OCI-LY7 (cell line): ENCODE measurements around the gene ACSM5. TPM values are rescaled to one million over a fixed set of nuclear protein-coding genes. Genes with fewer than 3 reads are reported as not detected.
"Not testable (repeated sequence)": the region's sequence is repeated elsewhere in the genome, so short reads cannot be mapped to it uniquely, and the experiment has no call there.

Source experiments
- BruUV-seq: library from RNA; stranded (reverse); fragments of 400-500 nt; replicated peaks from 2 replicates; lab custom pipeline; 2021; lab: Mats Ljungman, UMichigan
- CTCF ChIA-PET: fragments of 300-600 bp; sonication (Branson Sonifier 250); formaldehyde crosslinking; loops from one replicate; lab custom pipeline; 2022; ENCODE audit warnings: antibody characterized with exemption; ENCODE audit not compliant: unreplicated experiment; lab: Charles Lee
- POLR2A ChIA-PET: fragments of 300-600 bp; sonication (Branson Sonifier 250); formaldehyde crosslinking; loops from one replicate; lab custom pipeline; 2022; ENCODE audit warnings: antibody characterized with exemption; lab: Charles Lee
- DNase-seq: peaks from one replicate; pipeline ENCODE4 v3.0.0-alpha.2; 2015; ENCODE audit warnings: low spot score
- H2AFZ ChIP-seq: fragments of 200-600 bp; sonication (generic), shearing (Covaris generic); 2 replicates; pipeline ENCODE4 v1.6.1; 2014; ENCODE audit warnings: mild to moderate bottlenecking, antibody characterized with exemption, low read length, moderate library complexity
- H3K27ac ChIP-seq: fragments of 200-600 bp; sonication (generic); 2 replicates; pipeline ENCODE4 v1.5.1; 2014; ENCODE audit warnings: mixed run types, low read depth, mild to moderate bottlenecking, moderate library complexity, low read length, inconsistent platforms; ENCODE audit not compliant: poor library complexity, severe bottlenecking
- H3K36me3 ChIP-seq: fragments of 200-600 bp; sonication (generic); 2 replicates; pipeline ENCODE4 v1.6.1; 2014; ENCODE audit warnings: mild to moderate bottlenecking, antibody characterized with exemption, low read length, moderate library complexity, mixed read lengths; ENCODE audit not compliant: insufficient read depth
- H3K4me1 ChIP-seq: fragments of 200-600 bp; sonication (generic); 2 replicates; pipeline ENCODE4 v1.5.1; 2014; ENCODE audit warnings: mild to moderate bottlenecking, low read length; ENCODE audit not compliant: insufficient read depth, poor library complexity, severe bottlenecking
- H3K4me2 ChIP-seq: fragments of 200-600 bp; sonication (generic); 2 replicates; pipeline ENCODE4 v1.6.1; 2014; ENCODE audit warnings: mild to moderate bottlenecking, low read length
- H3K4me3 ChIP-seq: fragments of 200-600 bp; sonication (generic); 2 replicates; pipeline ENCODE4 v1.5.1; 2014; ENCODE audit warnings: mild to moderate bottlenecking, low read depth, low read length; ENCODE audit not compliant: poor library complexity, severe bottlenecking
- H3K79me2 ChIP-seq: fragments of 200-600 bp; sonication (generic); 2 replicates; pipeline ENCODE4 v1.6.1; 2016; ENCODE audit warnings: low read depth, mild to moderate bottlenecking, low read length, moderate library complexity, mixed read lengths; ENCODE audit not compliant: insufficient read depth
- H3K9me2 ChIP-seq: fragments of 200-600 bp; sonication (generic); 2 replicates; pipeline ENCODE4 v1.6.1; 2016; ENCODE audit warnings: mild to moderate bottlenecking, low read length, mixed read lengths; ENCODE audit not compliant: insufficient read depth
- H3K9me3 ChIP-seq: fragments of 200-600 bp; sonication (generic); 2 replicates; pipeline ENCODE4 v1.6.1; 2014; ENCODE audit warnings: mild to moderate bottlenecking, mixed run types, low read length, mixed read lengths
- H4K20me1 ChIP-seq: fragments of 200-600 bp; sonication (generic); 2 replicates; pipeline ENCODE4 v1.6.1; 2014; ENCODE audit warnings: mild to moderate bottlenecking, antibody characterized with exemption, low read length, moderate library complexity, mixed read lengths; ENCODE audit not compliant: insufficient read depth
- EZH2phosphoT487 ChIP-seq: fragments of 200-600 bp; sonication (generic); IDR thresholded peaks from 2 replicates; pipeline ENCODE4 v1.6.1; 2018; ENCODE audit warnings: low read depth, borderline replicate concordance, mild to moderate bottlenecking, mixed run types, antibody characterized with exemption, low read length, moderate library complexity, mixed read lengths
- intact Hi-C: fragments of 100-400 bp; cut with micrococcal nuclease; formaldehyde crosslinking; loops from one replicate; pipeline ENCODE4 v1.10.0; 2022; ENCODE audit not compliant: unreplicated experiment
- total RNA-seq, 2 experiments: library from RNA; depleted of rRNA in 1 of 2; stranded (reverse); fragments of >200 nt in 1 of 2; shearing (Covaris generic) in 1 of 2; gene quantifications; 2 replicates each; pipeline ENCODE4 v1.2.3, GENCODE V29; 2014 to 2022

Gene ACSM5
- total RNA-seq, 2 experiments from 2014 or later, result not detected

GRCh38 chr16:20430948-20431347 lies 21.6 kb downstream of the ACSM5 start:
- no peaks in the 10 kb centered on the region for H3K4me1 ChIP-seq
- no peaks in the 10 kb centered on the region for H3K36me3 ChIP-seq
- no peak for DNase-seq
- no peak overlapping the region for H3K4me2 ChIP-seq
- no peak overlapping the region for H3K4me3 ChIP-seq
- no peaks in the 10 kb centered on the region for H3K79me2 ChIP-seq
- POLR2A ChIA-PET, result no interaction called here
- H2AFZ ChIP-seq, result no peak overlapping the region
- BruUV-seq, result no TSS peak
- intact Hi-C loops, result no loop called here
- no peaks in the 10 kb centered on the region for H3K9me2 ChIP-seq
- no peaks in the 10 kb centered on the region for H4K20me1 ChIP-seq
- CTCF ChIA-PET, result no interaction called here
- TF ChIP-seq EZH2phosphoT487, result no peak
- no peak overlapping the region for H3K27ac ChIP-seq
- no peaks in the 10 kb centered on the region for H3K9me3 ChIP-seq

- H3K4me1 ChIP-seq, H3K4me3 ChIP-seq, H4K20me1 ChIP-seq, POLR2A ChIA-PET, H3K9me3 ChIP-seq, H3K9me2 ChIP-seq, BruUV-seq, H3K4me2 ChIP-seq, H3K27ac ChIP-seq, H3K36me3 ChIP-seq, DNase-seq, H3K79me2 ChIP-seq, intact Hi-C loops, H2AFZ ChIP-seq: not testable (repeated sequence)
- CTCF ChIA-PET, result interaction anchor here (0.6 kb wide), 1 partner anchor 569 kb away, joined by 3 read pairs; no protein-coding TSS in a partner anchor
Observed at GRCh38 chr16:20438950-20439349, 29.6 kb downstream of the ACSM5 start.

GRCh38 chr16:20439820-20440231 lies 30.5 kb downstream of the ACSM5 start:
- H3K4me1 ChIP-seq, H3K79me2 ChIP-seq, intact Hi-C loops, H3K36me3 ChIP-seq, H3K9me3 ChIP-seq, CTCF ChIA-PET, H3K27ac ChIP-seq, POLR2A ChIA-PET, H4K20me1 ChIP-seq, DNase-seq, H2AFZ ChIP-seq, H3K4me3 ChIP-seq, H3K9me2 ChIP-seq, BruUV-seq, H3K4me2 ChIP-seq: not testable (repeated sequence)

- H3K79me2 ChIP-seq, H3K27ac ChIP-seq, H2AFZ ChIP-seq, DNase-seq, BruUV-seq, H3K4me3 ChIP-seq, H3K4me1 ChIP-seq, H3K4me2 ChIP-seq, H3K36me3 ChIP-seq, POLR2A ChIA-PET, intact Hi-C loops, CTCF ChIA-PET, H3K9me3 ChIP-seq, H4K20me1 ChIP-seq, H3K9me2 ChIP-seq: not testable (repeated sequence)
Observed at GRCh38 chr16:20440731-20441130, 31.4 kb downstream of the ACSM5 start.
